OCI-LY3 (cell line): ENCODE data around the gene PARD6G.

ENCODE experiments used
- H2AFZ ChIP-seq: fragments of 200-600, 300-600 bp; shearing (Covaris generic); 2 replicates; pipeline ENCODE4 v1.6.0; 2014; ENCODE audit warnings: antibody characterized with exemption, low read depth, low read length
- H3K27ac ChIP-seq: fragments of 200-600, 300-600 bp; sonication (generic); 2 replicates; pipeline ENCODE4 v1.5.1; 2014; ENCODE audit warnings: mild to moderate bottlenecking, low read length, moderate library complexity, mixed read lengths
- H3K27me3 ChIP-seq: fragments of 200-600, 300-600 bp; sonication (generic); 2 replicates; pipeline ENCODE4 v1.6.1; 2014; ENCODE audit warnings: low read depth, low read length, mixed read lengths
- H3K36me3 ChIP-seq: fragments of 200-600, 300-600 bp; sonication (generic); replicated peaks from 2 replicates; pipeline ENCODE3; 2014; ENCODE audit warnings: low read depth, low read length, mixed read lengths
- H3K4me1 ChIP-seq: fragments of 300-600, 200-600 bp; sonication (generic); 2 replicates; pipeline ENCODE4 v1.6.1; 2014; ENCODE audit warnings: low read length, mixed read lengths
- H3K4me2 ChIP-seq: fragments of 200-600, 300-600 bp; sonication (generic); 2 replicates; pipeline ENCODE4 v1.6.1; 2014; ENCODE audit warnings: low read length, mixed read lengths
- H3K4me3 ChIP-seq: fragments of 300-600, 200-600 bp; sonication (generic); 2 replicates; pipeline ENCODE4 v1.5.1; 2014; ENCODE audit warnings: antibody characterized with exemption, mild to moderate bottlenecking, low read length, moderate library complexity
- H3K79me2 ChIP-seq: fragments of 300-600, 200-600 bp; shearing (Covaris generic); 2 replicates; pipeline ENCODE4 v1.6.1; 2014; ENCODE audit warnings: mild to moderate bottlenecking, low read length, mixed read lengths
- H3K9ac ChIP-seq: fragments of 300-600, 200-600 bp; shearing (Covaris generic); 2 replicates; pipeline ENCODE4 v1.6.0; 2014; ENCODE audit warnings: mild to moderate bottlenecking, low read length, moderate library complexity
- H3K9me3 ChIP-seq: fragments of 200-600, 300-600 bp; shearing (Covaris generic); 2 replicates; pipeline ENCODE4 v1.6.1; 2014; ENCODE audit warnings: low read length, mixed read lengths; ENCODE audit not compliant: insufficient read depth
- H4K20me1 ChIP-seq: fragments of 200-600, 300-600 bp; sonication (generic); 2 replicates; pipeline ENCODE4 v1.6.1; 2016; ENCODE audit warnings: low read length, mixed read lengths; ENCODE audit not compliant: insufficient read depth
- CTCF ChIP-seq: fragments of 200-600, 300-600 bp; sonication (generic); IDR thresholded peaks from 2 replicates; pipeline ENCODE4 v1.5.1; 2014; ENCODE audit warnings: antibody characterized with exemption, low read length, low read depth
- EZH2phosphoT487 ChIP-seq: fragments of 200-600 bp; shearing (Covaris generic); IDR thresholded peaks from 2 replicates; pipeline ENCODE4 v1.6.1; 2018; ENCODE audit warnings: antibody characterized with exemption, mixed run types, low read depth

PARD6G gene

DNA sequence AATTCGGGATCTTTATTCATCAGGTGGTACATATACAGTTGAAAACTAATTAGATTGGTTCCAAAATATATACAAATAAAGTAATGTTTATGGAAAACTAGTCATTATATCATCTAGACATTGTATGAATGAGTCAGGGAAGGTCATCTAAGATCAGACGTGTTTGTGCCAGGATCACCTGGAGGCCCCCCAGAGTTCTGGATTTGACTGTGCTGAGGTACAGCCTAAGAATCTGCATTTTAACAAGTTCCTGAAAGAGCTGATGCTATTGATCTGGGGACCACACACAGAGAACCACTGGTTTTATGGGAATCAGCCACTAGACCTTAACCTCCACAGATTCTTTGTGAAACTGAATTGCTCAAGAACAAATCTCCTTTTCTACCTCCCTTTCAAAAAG, 43.2 kb downstream of the PARD6G start:
- Histone ChIP-seq H3K9me3 (no peaks in the 10 kb centered on the region), H2AFZ (no peak overlapping the region), H3K79me2 (no peaks in the 10 kb centered on the region), H3K36me3 (no peaks in the 10 kb centered on the region), H4K20me1 (0 out of 2 replicates have a peak, but pooled peaks cover 3% of the 10 kb centered on the region), H3K4me3 (peak overlapping the region; percentile 59), H3K27me3 (peaks cover 52% of the 10 kb centered on the region), H3K27ac (no peak overlapping the region), H3K9ac (no peak overlapping the region), H3K4me2 (peak overlapping the region; percentile 75), H3K4me1 (peaks cover 66% of the 10 kb centered on the region)
- TF ChIP-seq EZH2phosphoT487 (no peak), CTCF (no peak)

DNA sequence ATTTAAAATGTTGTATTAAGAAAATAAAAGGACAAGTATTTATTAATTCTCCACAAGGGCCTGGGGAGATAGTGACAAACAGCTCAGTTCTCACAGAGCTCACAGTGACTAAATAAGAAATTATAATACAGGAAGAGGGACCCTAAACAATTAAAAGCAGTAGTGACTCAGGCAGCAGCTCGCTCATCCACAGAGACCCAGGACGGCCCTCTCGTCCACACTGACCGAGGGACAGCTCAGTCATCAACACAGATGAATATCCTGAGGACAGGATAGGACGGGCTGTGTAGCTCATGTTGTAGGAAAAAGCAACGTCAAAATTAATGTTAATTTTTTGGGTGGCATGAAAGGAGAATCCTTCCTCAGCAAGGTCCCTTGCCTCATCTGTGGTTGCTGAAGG, 44.1 kb downstream of the PARD6G start:
- Histone ChIP-seq H3K27me3 (peaks cover 51% of the 10 kb centered on the region), H3K36me3 (no peaks in the 10 kb centered on the region), H4K20me1 (0 out of 2 replicates have a peak, but pooled peaks cover 6% of the 10 kb centered on the region), H3K27ac (peak overlapping the region; percentile 59; the same call in 1 of the 2 replicates), H3K79me2 (no peaks in the 10 kb centered on the region), H3K4me1 (peaks cover 62% of the 10 kb centered on the region), H3K9ac (peak overlapping the region; percentile 4), H3K9me3 (no peaks in the 10 kb centered on the region), H2AFZ (no peak overlapping the region), H3K4me2 (peak overlapping the region; percentile 75), H3K4me3 (peak overlapping the region; percentile 59)
- TF ChIP-seq EZH2phosphoT487 (no peak), CTCF (no peak)

DNA sequence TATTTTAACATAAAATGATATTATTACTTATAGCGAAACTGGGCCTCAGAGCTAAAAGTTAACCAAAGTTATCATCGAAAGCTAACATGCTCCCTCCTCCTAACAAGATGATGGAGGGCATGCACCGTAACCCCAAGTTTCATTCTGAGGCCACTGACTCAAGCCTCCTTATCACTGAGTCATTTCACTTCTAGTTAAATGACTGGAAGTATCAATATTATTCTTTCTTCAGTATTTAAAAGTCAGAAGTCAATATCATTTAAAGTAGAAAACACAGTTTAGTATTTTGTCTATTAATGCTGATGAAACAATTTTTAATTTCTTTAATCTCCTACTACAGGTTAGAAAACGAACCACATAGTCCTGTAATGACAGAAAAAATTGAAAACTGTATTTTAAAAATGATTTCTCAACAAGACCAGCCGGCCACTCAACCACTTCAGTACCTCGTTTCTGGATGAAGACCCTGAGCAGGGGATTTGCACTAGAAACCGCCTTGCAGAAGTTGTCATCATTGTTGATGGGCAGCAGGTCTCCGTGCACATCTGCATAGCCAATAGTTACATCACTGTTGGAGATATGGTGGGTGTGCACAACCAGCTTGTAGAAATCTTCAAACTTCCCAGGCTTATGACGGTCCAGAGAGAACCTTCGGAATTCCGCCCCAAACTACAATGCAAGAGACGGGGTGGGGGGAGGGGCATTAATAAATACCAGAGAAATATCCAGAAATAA, 44.9 kb downstream of the PARD6G start:
- Histone ChIP-seq H3K27me3 (peaks cover 52% of the 10 kb centered on the region), H3K9me3 (no peaks in the 10 kb centered on the region), H3K36me3 (no peaks in the 10 kb centered on the region), H3K4me1 (peaks cover 62% of the 10 kb centered on the region), H4K20me1 (0 out of 2 replicates have a peak, but pooled peaks cover 6% of the 10 kb centered on the region), H3K27ac (peak overlapping the region; percentile 59), H3K79me2 (no peaks in the 10 kb centered on the region), H3K4me3 (peak overlapping the region; percentile 60), H2AFZ (no peak overlapping the region), H3K9ac (peak overlapping the region; percentile 4), H3K4me2 (peak overlapping the region; percentile 76)
- TF ChIP-seq CTCF (no peak), EZH2phosphoT487 (peak; percentile 99)

DNA sequence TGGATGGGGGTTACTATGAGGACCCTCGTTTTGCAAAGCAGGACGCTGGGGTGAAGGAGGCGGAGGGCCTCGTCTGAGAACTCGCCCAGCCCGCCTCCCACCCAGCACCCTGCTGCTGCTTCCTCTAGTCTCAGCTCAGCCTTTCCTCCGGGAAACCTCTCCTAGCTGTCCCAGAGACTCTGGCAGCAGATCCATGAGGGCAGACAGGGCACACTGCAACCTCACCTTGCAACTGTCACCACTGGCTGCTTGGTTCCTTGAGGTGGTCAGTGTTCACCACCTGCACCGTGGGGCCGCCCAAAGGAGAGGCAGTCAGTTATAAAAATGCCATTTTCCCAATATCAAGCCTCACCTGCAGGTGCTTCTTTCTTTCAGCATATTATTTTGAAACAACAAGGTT, 45.6 kb downstream of the PARD6G start:
- Histone ChIP-seq H3K4me2 (peak overlapping the region; percentile 76), H3K27ac (peak overlapping the region; percentile 44), H3K27me3 (peaks cover 57% of the 10 kb centered on the region), H3K4me1 (peaks cover 62% of the 10 kb centered on the region), H2AFZ (no peak overlapping the region), H4K20me1 (0 out of 2 replicates have a peak, but pooled peaks cover 6% of the 10 kb centered on the region), H3K36me3 (no peaks in the 10 kb centered on the region), H3K9me3 (no peaks in the 10 kb centered on the region), H3K79me2 (no peaks in the 10 kb centered on the region), H3K4me3 (peak overlapping the region; percentile 60), H3K9ac (peak overlapping the region; percentile 10)
- TF ChIP-seq CTCF (no peak), EZH2phosphoT487 (no peak)
